HG03097 (cell line): ENCODE results near the gene AKAP13.

Experiments
- ATAC-seq: cut with Tn5 transposase; IDR thresholded peaks from one replicate; pipeline ENCODE4 v1.9.1; 2021; ENCODE audit not compliant: unreplicated experiment, low FRiP score

The AKAP13 gene

GRCh38 chr15:85745023-85745422 lies 364.6 kb downstream of the AKAP13 start:
- no peak for ATAC-seq

GRCh38 chr15:85745525-85746150 lies 365.2 kb downstream of the AKAP13 start:
- no peak for ATAC-seq

- ATAC-seq, result no peak
Observed at GRCh38 chr15:85746641-85747040, 366.2 kb downstream of the AKAP13 start.

GRCh38 chr15:85748176-85748575 lies 367.8 kb downstream of the AKAP13 start:
- ATAC-seq, result no peak

- ATAC-seq, result no peak
Observed at GRCh38 chr15:85748729-85749128, 368.3 kb downstream of the AKAP13 start.

- ATAC-seq, result no peak
Observed at GRCh38 chr15:85749261-85750151, 369.1 kb downstream of the AKAP13 start.

- ATAC-seq, result no peak
Observed at GRCh38 chr15:85750319-85751290, 370.2 kb downstream of the AKAP13 start.

- no peak for ATAC-seq
Observed at GRCh38 chr15:85751291-85752123, 371.1 kb downstream of the AKAP13 start.

GRCh38 chr15:85752124-85752475 lies 371.7 kb downstream of the AKAP13 start:
- no peak for ATAC-seq

GRCh38 chr15:85752491-85752961 lies 372.1 kb downstream of the AKAP13 start:
- ATAC-seq, result no peak

- ATAC-seq, result no peak
Observed at GRCh38 chr15:85753261-85753660, 372.9 kb downstream of the AKAP13 start.

- no peak for ATAC-seq
Observed at GRCh38 chr15:85753791-85754452, 373.5 kb downstream of the AKAP13 start.

- no peak for ATAC-seq
Observed at GRCh38 chr15:85754989-85755388, 374.6 kb downstream of the AKAP13 start.

- ATAC-seq, result no peak
Observed at GRCh38 chr15:85755471-85755870, 375.1 kb downstream of the AKAP13 start.

- no peak for ATAC-seq
Observed at GRCh38 chr15:85755942-85756341, 375.5 kb downstream of the AKAP13 start.

- ATAC-seq, result no peak
Observed at GRCh38 chr15:85756411-85757072, 376.1 kb downstream of the AKAP13 start.

- no peak for ATAC-seq
Observed at GRCh38 chr15:85757073-85757938, 376.9 kb downstream of the AKAP13 start.
